ENCODE results near the gene AKNAD1. TPM values are rescaled to one million over a fixed set of nuclear protein-coding genes. Genes with fewer than 3 reads are reported as not detected.

The AKNAD1 gene
- total RNA-seq, 1 experiment from 2014 or later: 0.07 TPM

- Histone ChIP-seq H3F3A (ENCODE audit: low read length, unreplicated experiment) (no peaks in the 10 kb centered on the region), H4K20me1 (ENCODE audit: low read length) (no peaks in the 10 kb centered on the region), H3K4me1 (ENCODE audit: insufficient read depth, low read length) (peaks cover 38% of the 10 kb centered on the region), H3K9me3 (ENCODE audit: low read length) (no peaks in the 10 kb centered on the region), H2AFZ (ENCODE audit: low read length) (peak overlapping the region; percentile 41), H3K9ac (ENCODE audit: low read length) (no peak overlapping the region), H3K4me3 (ENCODE audit: low read length) (no peak overlapping the region), H3K4me2 (ENCODE audit: low read length) (peak overlapping the region; percentile 40; the same call in 1 of the 2 replicates), H3K9me2 (replicated peaks; ENCODE audit: low read length) (no peaks in the 10 kb centered on the region), H3K27me3 (ENCODE audit: low read length) (no peaks in the 10 kb centered on the region), H3K36me3 (ENCODE audit: low read depth, low read length) (no peaks in the 10 kb centered on the region), H3K27ac (ENCODE audit: low read length) (no peak overlapping the region), H3K79me2 (ENCODE audit: low read length) (no peaks in the 10 kb centered on the region)
- POLR2A ChIA-PET (ENCODE audit: unreplicated experiment): no interaction called here
- TF ChIP-seq EZH2 (IDR thresholded peaks at IDR 0.05; ENCODE audit: low read length, unreplicated experiment) (no peak), EZH2phosphoT487 (IDR thresholded peaks at IDR 0.05; ENCODE audit: borderline replicate concordance, low read length) (no peak)
- TF ChIP-seq, protein P1, sequence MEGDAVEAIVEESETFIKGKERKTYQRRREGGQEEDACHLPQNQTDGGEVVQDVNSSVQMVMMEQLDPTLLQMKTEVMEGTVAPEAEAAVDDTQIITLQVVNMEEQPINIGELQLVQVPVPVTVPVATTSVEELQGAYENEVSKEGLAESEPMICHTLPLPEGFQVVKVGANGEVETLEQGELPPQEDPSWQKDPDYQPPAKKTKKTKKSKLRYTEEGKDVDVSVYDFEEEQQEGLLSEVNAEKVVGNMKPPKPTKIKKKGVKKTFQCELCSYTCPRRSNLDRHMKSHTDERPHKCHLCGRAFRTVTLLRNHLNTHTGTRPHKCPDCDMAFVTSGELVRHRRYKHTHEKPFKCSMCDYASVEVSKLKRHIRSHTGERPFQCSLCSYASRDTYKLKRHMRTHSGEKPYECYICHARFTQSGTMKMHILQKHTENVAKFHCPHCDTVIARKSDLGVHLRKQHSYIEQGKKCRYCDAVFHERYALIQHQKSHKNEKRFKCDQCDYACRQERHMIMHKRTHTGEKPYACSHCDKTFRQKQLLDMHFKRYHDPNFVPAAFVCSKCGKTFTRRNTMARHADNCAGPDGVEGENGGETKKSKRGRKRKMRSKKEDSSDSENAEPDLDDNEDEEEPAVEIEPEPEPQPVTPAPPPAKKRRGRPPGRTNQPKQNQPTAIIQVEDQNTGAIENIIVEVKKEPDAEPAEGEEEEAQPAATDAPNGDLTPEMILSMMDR (conservative IDR thresholded peaks at IDR 0.05; ENCODE audit: low read depth, low read length): no peak
- no TSS peak for BruUV-seq (replicated peaks)
- DNase-seq (peak; percentile 44), ATAC-seq (peak; percentile 55; the same call in 1 of the 2 replicates)
- CTCF ChIA-PET: interaction anchor here (1.2 kb wide), 1 partner anchor 12 kb away, joined by 5 read pairs; no protein-coding TSS in a partner anchor
- intact Hi-C loops (cut with micrococcal nuclease): no loop called here
Measured at GRCh38 chr1:108816049-108816893, 40.6 kb downstream of the AKNAD1 start.

GRCh38 chr1:108815566-108815965 lies 41.3 kb downstream of the AKNAD1 start:
- intact Hi-C loops (cut with micrococcal nuclease): no loop called here
- Histone ChIP-seq H3K27me3 (ENCODE audit: low read length) (no peaks in the 10 kb centered on the region), H3K4me1 (ENCODE audit: insufficient read depth, low read length) (peaks cover 38% of the 10 kb centered on the region), H3K4me3 (ENCODE audit: low read length) (no peak overlapping the region), H3K4me2 (ENCODE audit: low read length) (no peak overlapping the region), H3K9me3 (ENCODE audit: low read length) (no peaks in the 10 kb centered on the region), H4K20me1 (ENCODE audit: low read length) (no peaks in the 10 kb centered on the region), H3K36me3 (ENCODE audit: low read depth, low read length) (no peaks in the 10 kb centered on the region), H3K27ac (ENCODE audit: low read length) (no peak overlapping the region), H2AFZ (ENCODE audit: low read length) (no peak overlapping the region), H3F3A (ENCODE audit: low read length, unreplicated experiment) (no peaks in the 10 kb centered on the region), H3K9ac (ENCODE audit: low read length) (no peak overlapping the region), H3K79me2 (ENCODE audit: low read length) (no peaks in the 10 kb centered on the region), H3K9me2 (replicated peaks; ENCODE audit: low read length) (no peaks in the 10 kb centered on the region)
- BruUV-seq (replicated peaks): no TSS peak
- POLR2A ChIA-PET (ENCODE audit: unreplicated experiment): no interaction called here
- CTCF ChIA-PET: no interaction called here
- no peak for TF ChIP-seq EZH2 (IDR thresholded peaks at IDR 0.05; ENCODE audit: low read length, unreplicated experiment)
- no peak for TF ChIP-seq EZH2phosphoT487 (IDR thresholded peaks at IDR 0.05; ENCODE audit: borderline replicate concordance, low read length)
- TF ChIP-seq, protein P1 (conservative IDR thresholded peaks at IDR 0.05; ENCODE audit: low read depth, low read length): no peak
- DNase-seq (no peak), ATAC-seq (no peak)

All from PC-3 (cell line).